ENCODE data around the gene ZFP36L1.

DNA sequence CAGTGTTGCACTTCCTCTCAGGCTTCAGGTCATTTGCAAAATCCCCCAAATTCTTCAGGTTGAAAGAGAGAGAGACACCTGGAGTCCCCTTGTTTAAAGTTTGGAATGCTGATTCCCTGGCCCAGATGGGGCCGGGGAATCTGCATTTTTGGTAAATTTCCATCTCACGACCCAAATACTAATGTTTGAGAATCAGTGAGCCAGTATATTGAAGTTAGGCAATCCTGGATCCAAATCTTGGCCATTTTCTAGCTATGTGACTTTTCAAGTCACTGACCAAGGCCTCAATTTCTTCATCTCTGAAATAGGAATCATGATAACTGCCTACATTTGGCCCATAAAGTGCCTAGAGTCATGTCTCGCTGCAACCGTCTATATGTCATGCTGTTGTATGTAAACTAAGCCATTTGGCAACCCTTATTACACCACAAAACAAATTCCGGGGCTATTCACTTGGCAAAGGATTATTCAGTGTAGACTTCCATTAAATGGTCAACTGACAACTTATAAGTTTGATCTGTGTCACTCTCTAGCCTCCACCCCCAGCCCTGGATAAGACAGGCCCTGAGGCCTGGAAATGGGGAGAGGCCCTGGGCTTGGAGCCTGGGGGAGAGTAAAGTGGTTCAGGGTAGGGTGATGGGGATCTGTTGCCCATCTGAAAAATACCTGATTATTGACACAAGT, 3.7 kb upstream of the ZFP36L1 start:
- TF ChIP-seq, protein P1, sequence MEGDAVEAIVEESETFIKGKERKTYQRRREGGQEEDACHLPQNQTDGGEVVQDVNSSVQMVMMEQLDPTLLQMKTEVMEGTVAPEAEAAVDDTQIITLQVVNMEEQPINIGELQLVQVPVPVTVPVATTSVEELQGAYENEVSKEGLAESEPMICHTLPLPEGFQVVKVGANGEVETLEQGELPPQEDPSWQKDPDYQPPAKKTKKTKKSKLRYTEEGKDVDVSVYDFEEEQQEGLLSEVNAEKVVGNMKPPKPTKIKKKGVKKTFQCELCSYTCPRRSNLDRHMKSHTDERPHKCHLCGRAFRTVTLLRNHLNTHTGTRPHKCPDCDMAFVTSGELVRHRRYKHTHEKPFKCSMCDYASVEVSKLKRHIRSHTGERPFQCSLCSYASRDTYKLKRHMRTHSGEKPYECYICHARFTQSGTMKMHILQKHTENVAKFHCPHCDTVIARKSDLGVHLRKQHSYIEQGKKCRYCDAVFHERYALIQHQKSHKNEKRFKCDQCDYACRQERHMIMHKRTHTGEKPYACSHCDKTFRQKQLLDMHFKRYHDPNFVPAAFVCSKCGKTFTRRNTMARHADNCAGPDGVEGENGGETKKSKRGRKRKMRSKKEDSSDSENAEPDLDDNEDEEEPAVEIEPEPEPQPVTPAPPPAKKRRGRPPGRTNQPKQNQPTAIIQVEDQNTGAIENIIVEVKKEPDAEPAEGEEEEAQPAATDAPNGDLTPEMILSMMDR (IDR thresholded peaks at IDR 0.05; ENCODE audit: low read length), result no peak
- TF ChIP-seq EZH2 (IDR thresholded peaks at IDR 0.05; ENCODE audit: borderline replicate concordance, low read length), result no peak

Data from OCI-LY1 (cell line).